Activated T-helper 9 cell treated with anti-CD3 and anti-CD28 coated beads, Interleukin-2, amount 50 U/mL, for 16 hours (primary cell): ENCODE data around the gene CD276.
"Not testable (repeated sequence)": the region's sequence is repeated elsewhere in the genome, so short reads cannot be mapped to it uniquely, and the experiment has no call there.

Source experiments
- DNase-seq: peaks from one replicate; pipeline ENCODE4 v3.0.0-alpha.2; 2020; ENCODE audit warnings: low read depth

The CD276 gene

DNA sequence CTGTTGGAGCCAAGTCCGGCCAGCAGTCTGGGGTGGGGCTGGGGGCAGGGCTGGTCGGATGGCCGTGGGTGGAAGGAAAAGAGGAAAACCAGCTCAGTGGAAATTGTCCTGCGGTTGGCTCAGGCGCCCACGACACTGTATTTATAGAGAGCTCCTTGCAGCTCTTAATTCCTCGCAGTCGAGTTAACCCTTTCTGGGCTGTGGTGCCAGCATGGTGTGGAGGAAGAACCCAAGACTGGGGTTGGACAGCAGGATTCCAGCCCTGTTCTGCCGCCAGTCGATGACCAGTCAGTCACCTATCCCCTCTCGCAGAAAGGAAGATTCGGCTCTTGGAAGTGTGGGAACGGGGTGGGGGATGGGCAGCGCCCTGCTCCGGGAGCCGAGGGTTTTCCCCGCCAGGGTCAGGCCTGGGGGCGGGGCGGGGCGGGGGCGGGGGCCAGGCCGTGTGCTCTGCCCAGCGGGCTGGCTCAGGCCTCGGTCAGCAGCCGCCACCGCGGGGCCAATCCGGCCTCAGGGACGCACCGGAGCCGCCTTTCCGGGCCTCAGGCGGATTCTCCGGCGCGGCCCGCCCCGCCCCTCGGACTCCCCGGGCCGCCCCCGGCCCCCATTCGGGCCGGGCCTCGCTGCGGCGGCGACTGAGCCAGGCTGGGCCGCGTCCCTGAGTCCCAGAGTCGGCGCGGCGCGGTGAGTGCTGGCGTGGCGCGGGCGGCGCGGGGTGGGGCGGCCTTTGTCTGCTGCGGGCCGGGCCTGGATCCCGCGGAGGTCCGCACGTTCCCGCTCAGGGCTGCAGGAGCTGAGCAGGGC lies at the start of gene CD276:
CD276 (plus strand) TSS at position 607 of the 804 bp plus-strand sequence. CDS start 15,257 bp downstream, outside the sequence.
- no peak for DNase-seq

DNA sequence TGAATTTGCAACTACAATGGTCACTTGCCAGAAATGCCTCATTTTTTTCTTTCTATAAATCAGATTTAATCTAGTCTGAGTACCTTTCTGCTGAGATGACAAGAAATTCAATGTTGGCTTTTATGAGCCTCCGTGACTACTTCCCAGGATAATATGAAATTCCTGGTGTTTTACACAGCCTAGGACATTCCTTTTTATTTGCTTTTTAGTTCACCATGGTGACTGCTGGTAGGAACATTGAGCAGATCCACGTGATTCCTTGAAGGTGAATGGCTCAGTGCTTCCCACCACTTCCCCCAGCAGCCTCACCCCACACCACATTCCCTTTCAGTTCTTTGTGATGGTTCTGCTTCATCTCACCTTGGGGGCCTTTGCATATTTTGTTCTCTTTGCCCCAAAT lies 46.7 kb upstream of the CD276 start:
- no peak for DNase-seq

DNA sequence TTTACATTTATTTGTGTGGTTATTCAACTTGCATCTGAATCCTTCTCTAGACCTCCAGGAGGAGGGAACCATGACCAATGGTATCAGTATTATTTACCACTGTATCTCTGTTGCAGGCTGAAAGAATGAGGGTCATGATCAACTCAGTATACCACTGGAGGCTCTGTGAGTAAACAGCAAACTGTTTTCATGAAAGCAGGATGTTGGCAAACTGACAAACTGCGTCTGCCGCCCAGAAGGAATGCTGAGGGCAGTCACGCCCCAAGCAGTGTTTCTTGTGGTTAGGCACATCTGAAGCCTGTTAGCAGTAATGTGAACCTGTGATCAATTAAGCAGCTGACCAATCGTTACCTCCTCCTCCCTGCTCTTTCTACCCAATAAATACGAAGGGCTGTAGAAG lies 44.7 kb upstream of the CD276 start:
- not testable (repeated sequence) for DNase-seq

DNA sequence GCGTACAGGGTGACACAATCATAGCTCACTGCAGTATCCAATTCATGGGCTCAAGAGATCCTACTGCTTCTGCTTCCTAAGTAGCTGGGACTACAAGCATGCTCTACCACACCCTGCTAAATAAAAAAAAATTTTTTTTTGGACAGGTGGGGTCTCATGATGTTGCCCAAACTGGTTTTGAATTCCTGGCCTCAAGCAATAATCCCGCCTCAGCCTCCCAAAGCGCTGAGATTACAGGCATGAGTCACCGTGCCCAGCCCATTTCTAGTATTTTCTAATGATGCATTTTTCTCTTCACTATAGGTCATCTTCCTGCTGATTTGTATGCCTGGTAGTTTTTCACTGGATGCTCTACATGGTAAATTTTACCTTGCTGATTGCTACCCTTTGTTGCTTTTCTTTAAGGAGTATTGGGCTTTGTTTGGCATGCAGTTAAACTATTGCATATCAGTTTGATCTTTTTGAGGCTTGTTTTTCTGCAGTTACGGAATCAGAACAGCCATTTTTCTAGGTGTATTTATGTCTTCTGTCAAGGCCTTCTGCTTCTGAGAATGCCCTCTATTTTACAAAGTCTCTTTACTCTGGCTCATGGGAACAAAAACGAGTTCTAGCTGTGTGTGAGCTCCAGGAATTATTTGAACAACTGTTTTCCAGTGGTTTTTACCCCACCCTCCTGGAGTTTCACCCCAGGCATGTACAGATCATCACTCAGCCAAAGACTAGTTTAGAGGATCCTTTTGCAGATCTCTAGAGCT lies 36.7 kb upstream of the CD276 start:
- no peak for DNase-seq

DNA sequence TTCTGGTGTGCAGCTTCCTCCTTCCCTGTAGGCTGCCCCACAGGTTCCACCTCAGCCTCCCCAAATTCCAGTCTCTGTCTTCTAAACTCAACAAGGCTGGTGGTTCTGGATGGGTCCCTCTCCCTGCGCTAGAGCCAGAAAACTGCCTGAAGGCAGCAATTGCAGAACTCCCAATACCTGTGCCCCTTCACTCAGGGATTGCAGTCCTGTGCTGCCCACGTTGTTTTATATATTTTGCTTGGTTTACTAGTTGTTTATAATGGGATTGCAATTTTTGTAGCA lies 36.2 kb upstream of the CD276 start:
- no peak for DNase-seq

DNA sequence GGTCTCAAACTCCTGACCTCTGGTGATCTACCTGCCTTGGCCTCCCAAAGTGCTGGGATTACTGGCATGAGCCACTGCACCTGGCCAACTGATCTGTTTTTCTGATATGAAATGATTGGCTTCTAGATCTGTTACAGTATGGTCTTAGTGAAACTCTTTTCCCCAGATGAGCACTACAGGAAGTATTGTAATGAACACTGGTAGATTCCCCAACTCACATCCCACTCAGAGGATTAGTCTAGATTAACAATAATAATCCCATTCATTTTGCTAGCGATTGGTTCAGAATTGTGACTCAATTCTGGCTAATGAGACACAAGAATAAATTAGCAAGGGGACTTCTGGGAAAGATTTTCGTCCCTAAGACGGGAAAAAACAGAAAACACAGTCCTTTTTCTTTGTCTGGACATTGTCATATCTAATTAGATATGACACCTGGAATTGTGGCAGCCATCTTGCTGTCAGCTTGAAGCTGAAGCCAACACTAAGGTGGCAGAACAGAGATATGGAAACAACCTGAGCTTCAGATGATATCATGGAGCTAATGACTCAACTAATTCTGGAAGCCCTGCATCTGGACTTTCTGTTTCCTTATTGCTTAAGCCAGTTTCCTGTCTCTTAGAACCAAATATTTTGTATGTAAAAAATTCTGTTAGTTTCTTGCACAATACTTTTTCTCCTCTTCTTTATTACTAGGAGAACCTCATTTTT lies 33.6 kb upstream of the CD276 start:
- DNase-seq: no peak

DNA sequence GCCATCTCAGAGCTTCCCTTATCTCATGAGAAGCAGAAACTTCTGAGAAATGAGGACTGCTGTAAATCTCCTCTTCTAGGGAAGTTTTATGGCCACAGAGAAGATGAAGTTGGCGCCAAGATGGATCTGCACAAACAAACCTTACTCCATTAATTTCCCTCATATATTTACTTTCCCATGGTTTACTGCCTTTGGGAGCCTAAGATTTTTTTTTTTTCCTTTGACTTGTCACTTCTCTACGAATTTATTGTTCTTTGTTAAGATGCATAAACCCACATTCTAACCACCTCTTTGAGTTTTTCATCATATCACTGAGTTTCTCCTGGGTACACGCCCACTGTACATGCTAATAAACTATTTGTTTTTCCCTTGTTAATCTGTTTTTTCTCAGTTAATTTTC lies 29.5 kb upstream of the CD276 start:
- no peak for DNase-seq

DNA sequence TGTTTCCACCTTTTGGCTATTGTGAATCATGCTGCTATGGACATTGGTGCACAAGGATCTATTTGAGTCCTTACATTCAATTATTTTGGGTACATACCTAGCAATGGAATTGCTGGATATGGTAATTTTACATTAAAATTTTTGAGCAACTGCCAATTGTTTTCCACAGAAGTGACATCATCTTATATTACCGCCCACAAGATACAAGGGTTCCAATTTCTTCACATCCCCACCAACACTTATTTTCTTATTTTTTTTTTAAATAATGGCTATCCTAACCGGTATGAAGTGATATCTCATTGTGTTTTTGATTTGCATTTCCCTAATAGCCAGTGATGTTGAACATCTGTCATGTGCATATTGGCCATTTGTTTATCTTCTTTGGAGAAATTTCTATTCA lies 28.5 kb upstream of the CD276 start:
- no peak for DNase-seq

DNA sequence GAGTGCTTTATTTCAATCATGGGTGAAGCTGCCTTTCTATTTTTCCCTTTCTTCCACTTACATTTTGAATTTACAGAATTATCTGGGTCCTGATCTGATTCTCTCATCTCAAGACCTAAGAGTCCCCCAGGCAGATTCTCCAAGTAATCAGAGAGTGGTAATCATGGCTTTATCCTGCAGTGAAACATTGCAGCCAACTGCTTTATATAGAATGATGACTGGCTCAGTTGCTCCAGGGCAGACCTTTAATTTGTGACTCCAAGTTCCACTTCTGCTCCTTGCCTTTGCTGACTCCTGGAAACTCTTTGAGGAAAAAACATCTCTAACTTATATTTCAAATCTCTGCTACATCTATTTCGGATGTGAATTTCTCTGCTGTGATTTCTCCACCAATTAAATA lies 25.5 kb upstream of the CD276 start:
- DNase-seq: no peak

DNA sequence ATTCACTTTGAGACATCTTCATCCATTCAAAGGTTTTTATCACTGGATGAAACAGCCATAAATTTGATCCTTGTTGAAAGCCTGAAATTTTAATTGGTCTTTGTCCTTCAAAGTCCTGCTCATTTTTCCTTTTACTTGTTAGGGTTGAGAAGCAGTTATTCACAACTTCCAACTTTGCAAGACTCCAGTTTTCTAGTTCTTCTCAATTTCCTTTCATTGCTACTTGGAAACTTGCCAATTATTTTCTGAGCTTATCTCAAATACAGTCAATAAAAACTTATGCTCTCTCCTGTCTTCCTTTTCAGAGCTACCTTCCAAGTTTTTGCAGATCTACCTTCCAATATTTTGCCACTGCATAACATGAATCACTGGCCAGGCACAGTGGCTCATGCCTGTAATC lies 23.7 kb upstream of the CD276 start:
- no peak for DNase-seq

DNA sequence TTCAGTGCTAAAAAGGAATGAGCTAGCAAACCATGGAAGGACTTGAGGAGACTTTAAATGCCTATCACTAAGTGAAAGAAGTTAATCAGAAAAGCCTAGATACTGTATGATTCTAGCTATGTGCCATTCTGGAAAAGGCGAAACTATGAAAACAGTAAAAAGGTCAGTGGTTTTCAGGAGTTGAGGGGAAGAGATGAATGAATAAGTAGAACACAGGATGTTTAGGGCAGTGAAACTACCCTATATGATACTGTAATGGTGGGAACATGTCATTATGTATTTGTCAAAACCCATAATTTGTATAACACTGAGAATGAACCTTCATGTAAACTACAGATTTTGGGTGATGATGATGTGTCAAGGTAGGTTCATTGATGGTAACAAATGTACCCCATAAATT lies 9.6 kb upstream of the CD276 start:
- DNase-seq: no peak

DNA sequence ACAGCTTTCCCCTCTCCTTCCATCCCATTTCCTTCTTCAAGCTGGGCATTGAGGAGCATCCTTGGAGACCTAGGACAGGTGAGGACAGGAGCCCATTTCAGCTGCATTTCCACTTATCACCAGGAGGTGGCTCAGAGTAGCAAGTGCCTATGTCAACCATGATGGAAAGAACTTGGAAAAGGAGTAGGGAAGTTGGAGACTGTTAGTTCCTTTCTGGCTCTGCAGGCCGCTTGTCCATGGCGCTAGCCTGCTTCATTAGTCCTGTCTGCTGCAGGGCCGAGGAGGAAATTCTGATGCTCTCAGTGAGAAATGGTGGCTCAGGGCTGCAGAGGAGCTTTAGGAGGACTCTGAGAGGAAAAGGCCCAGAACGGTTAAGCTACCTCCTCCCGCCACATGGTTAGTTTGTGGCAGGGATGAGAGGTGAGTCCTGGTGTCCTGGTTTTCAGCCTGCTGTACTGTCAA lies 7.0 kb upstream of the CD276 start:
- peak; percentile 18 for DNase-seq

DNA sequence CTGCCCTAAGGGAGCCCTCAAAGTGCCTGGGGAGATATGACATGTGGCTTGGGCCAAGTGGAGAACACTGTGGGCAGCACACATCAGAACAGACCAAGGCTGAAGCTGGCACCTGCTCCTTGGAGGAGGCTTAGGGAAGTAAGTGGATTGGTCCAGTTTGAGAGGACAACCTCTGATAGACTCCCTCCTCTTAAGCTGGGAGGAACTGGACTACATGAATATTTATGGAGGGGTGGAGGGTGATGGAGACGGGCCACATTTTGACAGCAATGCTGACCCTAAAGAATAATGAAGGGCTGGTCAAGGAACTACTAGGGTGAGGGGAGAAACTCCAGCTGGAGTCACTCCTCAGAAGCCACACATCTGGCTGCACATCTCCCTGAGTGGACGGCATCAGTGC lies 6.5 kb upstream of the CD276 start:
- DNase-seq: no peak

DNA sequence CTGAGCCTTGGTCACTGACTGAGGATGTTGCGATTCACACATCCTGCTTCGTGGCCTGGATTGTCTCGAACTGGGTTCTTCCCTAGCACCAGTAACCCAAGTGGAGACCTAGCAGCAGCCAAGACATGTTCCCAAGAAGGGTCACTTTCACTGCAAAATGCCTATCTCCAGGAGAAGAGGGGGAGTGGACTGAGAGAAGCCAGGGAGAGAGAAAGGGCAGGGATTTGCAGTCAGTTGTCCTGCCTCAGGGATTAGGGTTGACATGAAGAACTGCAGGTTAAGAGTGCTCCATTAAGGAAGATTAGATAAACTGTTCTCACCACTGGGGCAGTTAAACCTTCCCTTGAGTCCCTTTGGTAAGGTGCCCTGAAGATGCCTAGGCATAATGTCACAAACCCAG lies 5.7 kb upstream of the CD276 start:
- no peak for DNase-seq

DNA sequence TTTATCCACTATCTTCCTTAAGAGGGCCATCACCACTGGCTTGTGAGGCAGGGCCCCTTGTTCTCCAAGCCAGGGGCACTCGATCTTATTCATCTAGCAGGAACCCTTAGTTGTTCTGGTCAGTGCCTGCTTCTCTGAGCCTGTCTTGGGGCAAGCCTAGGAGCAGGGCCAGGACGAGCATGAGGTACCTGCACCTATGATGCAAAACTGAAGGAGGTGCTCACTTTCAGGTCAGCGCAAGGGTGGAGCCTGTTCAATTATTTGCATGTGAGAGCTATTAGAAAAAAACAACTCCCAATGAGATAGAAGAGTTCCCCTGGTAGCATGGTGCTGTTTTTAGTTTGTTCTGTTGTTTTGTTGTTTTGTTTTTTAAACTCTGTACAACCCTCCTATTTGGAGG lies 5.0 kb upstream of the CD276 start:
- DNase-seq: no peak

DNA sequence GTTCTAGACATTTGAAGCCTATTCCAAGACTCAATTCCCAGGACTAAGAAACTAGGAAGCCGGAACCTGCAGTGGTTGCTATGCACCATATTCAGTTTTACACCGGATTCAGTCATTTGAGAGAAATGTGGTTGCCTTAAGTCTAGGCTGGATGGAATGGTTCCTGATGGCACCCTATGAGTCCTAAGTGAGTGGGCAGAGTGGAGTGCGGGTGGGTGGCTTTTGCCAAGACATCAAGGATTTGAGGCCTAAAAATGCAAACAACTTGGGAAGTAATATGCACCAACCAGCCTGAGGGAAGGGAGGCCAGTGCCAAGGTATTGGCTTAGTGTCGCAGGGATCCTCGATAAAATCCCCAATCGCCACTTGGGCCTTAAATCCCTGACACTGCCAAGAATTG lies 4.2 kb upstream of the CD276 start:
- no peak for DNase-seq

DNA sequence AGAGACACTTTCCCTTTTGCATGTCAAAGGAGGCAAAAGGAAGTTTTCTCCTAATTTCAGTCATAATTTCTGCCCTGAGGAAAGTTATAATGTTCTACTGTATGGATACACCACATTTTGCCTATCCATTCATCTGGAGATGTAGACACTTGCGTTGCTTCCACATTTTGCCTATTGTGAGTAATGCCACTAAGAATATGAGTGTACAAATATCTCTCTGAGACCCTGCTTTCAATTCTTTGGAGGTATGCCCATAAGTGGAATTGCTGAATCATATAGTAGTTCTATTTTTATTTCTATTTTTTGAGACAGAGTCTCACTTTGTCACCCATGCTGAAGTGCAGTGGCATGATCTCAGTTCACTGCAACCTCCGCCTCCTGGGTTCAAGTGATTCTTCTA lies 3.6 kb upstream of the CD276 start:
- DNase-seq: no peak

DNA sequence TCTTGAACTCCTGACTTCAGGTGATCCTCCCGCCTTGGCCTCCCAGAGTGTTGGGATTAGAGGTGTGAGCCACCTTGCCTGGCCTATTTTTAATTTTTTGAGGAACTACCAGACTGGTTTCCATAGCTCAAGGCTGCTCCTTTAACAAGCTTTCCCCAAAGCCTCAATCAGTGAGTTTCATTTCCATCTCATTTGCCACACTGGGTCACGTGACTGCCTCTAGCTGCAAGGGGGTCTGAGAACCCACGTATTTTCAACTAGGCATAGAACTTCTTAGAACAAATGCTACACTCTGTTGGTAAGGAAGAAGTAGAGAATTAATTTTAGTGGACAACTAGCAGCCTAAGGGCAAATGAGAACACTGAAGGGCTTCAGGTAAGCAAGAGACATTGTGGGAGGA lies 3.1 kb upstream of the CD276 start:
- DNase-seq: no peak

DNA sequence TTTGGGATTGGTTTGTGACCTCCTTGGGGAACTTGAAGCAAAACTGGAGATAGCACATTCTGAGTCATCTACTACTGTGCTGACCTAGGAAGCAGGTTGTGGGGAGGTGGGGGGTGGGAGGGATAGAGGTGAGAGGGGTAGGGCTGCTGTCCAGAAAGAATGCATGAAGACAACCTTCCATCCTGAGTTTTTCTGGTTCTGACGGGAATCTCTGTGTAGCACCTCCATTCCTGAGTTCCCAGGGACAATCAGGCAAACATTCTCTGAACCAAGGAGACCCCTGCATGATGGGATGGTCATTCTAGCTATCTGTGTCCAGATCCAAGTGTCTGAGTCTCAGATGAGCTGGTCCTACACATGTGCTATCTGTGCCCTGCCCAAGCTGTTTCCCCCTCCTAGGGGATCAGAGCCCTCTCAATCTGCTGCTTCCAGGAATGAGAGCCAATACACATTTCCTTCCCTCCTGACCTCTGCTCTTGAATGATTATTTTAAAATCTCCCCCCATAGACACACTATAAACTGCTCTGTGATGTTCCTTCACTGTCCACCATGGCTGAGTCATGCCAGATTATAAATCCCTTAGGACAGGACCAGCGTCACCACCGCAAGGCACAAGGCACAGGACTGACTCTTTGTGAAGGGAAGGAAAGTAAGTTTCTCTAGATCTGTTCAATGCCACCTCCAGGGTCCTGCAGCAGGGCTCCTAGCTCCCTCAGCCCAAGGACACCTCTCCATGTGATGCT lies 2.2 kb upstream of the CD276 start:
- no peak for DNase-seq

DNA sequence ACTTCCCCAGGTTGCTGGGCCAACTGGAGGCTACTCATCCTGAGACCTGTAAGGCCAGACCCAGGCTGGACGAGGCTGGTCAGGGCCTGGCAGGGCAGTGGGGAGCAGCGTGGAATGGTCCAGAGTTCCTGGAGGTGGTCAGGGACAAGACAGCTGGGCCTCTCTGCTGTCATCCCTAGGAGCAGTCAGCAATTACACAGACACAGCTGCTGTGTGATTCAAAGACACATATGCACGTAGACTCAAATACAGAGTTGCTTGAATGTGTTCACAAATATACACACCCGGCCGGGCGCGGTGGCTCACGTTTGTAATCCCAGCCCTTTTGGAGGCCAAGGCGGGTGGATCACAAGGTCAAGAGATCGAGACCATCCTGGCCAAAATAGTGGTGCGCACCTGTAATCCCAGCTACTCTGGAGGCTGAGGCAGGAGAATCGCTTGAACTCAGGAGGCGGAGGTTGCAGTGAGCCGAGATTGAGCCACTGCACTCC lies 1.5 kb upstream of the CD276 start:
- DNase-seq: no peak

DNA sequence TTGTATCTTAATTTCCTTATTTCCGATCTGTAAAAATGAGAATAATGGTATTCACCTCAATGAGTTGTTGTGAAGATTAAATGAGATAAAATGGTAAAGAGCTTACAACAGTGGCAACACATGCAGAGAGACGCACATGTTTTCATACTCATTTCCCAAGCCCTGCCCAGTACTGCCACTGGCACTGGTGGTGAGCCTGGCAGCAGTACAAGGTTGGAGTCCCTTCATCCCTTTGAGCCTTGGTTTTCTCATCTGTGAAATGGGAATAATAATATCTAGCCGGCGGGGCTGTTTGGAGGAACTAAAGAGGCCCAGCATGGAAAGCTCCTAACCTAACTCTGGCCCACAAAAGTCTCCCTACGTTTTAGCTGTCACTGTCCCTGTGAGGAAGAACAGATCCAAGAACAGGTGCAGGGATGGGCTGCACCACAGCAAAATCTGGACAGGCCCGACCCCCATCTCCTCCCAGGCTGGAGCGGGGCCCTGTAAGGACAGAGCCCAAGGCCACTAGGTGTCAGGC lies 866 bp upstream of the CD276 start:
- DNase-seq: no peak
